ENCODE measurements around the gene SRSF4.
"Not testable (repeated sequence)": the region's sequence is repeated elsewhere in the genome, so short reads cannot be mapped to it uniquely, and the experiment has no call there.

DNA sequence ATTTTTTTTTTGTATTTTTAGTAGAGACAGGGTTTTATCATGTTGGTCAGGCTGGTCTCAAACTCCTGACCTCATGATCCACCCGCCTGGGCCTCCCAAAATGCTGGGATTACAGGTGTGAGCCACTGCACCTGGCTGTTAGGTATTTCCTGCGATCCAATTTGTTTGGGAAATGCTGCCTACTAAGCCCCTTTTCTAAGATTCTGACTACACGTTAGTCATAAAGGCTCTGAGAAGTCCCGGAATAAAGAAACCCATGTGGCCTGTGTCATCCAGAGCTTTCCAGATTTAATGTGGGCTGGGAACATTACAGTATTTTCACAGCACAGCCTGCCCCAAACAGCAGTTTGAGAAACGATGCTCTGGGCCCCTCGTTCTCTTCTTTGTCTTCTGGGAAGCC is 40.6 kb upstream of the SRSF4 start:
- TF ChIP-seq EZH2 (IDR thresholded peaks at IDR 0.05; ENCODE audit: borderline replicate concordance, insufficient read depth, low read depth, low read length, poor library complexity, severe bottlenecking) = not testable (repeated sequence)
- TF ChIP-seq, protein P1, sequence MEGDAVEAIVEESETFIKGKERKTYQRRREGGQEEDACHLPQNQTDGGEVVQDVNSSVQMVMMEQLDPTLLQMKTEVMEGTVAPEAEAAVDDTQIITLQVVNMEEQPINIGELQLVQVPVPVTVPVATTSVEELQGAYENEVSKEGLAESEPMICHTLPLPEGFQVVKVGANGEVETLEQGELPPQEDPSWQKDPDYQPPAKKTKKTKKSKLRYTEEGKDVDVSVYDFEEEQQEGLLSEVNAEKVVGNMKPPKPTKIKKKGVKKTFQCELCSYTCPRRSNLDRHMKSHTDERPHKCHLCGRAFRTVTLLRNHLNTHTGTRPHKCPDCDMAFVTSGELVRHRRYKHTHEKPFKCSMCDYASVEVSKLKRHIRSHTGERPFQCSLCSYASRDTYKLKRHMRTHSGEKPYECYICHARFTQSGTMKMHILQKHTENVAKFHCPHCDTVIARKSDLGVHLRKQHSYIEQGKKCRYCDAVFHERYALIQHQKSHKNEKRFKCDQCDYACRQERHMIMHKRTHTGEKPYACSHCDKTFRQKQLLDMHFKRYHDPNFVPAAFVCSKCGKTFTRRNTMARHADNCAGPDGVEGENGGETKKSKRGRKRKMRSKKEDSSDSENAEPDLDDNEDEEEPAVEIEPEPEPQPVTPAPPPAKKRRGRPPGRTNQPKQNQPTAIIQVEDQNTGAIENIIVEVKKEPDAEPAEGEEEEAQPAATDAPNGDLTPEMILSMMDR (IDR thresholded peaks at IDR 0.05) = not testable (repeated sequence)
